HG02759 (cell line): ENCODE results near the gene SHISA7.
"Not testable (repeated sequence)": the region's sequence is repeated elsewhere in the genome, so short reads cannot be mapped to it uniquely, and the experiment has no call there.

Experiments used
- ATAC-seq: cut with Tn5 transposase; IDR thresholded peaks from one replicate; pipeline ENCODE4 v1.9.1; 2021; ENCODE audit warnings: mild to moderate bottlenecking, moderate library complexity; ENCODE audit not compliant: unreplicated experiment

The SHISA7 gene

GRCh38 chr19:55448175-55448490 lies 5.0 kb upstream of the SHISA7 start:
- not testable (repeated sequence) for ATAC-seq

DNA sequence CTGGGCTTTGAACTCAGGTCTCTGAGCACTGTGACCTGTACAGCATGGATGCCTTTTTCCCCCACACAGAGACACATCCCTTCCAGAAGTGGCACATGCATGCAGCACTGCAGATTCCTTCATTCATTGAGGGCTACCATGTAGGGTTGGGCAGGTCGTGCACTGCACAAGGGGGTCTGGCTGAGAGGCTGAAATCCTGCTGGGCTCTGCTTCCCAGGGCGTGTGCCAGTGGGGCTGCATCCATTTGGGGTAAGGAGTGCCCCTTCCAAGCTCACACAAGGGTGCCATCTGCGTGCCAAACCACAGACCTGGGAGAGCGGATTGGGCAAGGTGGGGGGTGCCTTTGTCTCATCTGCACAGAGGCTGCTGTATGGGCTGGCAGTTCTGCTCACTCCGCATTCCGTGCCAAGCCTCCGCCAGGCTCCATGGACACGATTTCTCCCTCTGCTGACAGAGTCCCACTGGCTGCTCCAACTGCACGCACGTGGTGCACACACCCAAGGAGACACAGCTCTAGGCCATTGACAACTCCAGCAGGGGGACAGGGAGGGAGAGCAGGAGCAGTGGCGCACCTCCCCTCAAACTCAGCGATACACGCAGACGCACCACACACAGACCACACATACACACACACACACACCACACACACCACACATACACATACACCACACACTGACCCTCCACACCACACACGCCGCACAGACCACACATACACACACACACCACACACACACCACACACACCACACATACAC lies 4.5 kb upstream of the SHISA7 start:
- no peak for ATAC-seq

DNA sequence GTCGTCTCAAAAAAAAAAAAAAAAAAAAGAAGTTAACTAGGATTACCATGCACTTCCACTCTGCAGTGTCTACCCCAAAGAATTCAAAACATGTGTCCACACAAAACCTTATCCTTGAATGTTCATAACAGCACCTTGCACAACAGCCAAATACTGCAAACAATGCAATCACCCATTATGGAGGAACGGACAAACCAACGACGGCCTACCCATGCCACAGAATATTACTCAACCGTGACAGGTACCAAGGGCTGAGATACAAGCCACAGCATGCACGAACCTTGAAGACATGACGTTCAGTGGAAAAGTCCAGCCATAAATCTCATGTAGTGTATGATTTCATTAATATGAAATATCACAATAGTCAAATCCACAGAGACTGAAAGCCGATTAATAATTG lies 3.0 kb upstream of the SHISA7 start:
- ATAC-seq = no peak

DNA sequence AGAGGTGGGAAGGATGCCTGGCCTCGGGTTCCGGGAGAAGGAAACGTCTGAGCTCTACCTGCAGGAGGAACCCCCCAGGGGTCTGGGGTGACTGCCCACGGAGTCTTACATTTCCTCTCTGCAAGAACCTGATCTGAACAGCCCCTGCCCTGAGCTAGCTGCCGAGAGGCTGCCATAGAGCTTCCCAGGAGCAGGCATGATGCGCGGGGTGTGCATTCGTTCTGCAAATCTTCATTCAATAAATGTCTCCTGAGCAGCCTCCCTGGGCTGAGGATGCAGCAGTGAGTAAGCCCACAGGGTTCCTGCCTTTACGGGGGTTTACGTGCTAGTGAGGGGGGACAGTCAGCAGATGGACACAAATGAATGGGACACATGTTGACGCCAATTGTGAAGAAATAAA lies 1.5 kb upstream of the SHISA7 start:
- ATAC-seq = no peak

GRCh38 chr19:55443824-55444480 lies 852 bp upstream of the SHISA7 start:
- no peak for ATAC-seq

DNA sequence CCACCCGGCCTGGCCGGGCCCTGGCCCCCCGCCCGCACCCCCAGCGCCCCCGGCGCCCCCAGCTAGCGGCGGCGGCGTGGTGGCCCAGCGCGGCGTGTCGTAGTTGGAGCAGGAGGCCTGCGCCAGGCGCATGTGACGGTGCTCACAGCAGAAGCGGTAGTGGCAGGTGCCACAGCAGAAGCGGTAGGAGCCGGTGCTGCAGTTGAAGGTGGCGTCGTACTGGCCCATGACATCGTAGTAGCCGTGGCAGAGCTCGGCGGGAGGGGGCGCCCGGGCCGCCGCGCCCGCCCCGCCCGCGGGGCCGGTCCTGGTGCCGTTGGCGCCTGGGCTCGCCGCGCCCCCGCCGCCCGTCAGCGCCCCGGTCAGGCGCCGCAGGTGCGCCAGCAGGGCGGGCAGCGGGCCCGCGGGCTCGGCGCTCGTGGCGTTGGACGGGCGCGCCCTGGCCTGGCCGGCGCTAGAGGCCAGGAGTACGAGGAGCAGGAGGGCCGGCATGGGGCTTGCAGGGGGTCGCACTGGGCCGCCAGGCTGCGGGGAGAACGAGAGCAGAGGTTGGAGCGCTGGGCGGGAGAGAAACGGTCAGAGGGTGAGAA lies 633 bp downstream of the SHISA7 start:
- ATAC-seq = no peak

DNA sequence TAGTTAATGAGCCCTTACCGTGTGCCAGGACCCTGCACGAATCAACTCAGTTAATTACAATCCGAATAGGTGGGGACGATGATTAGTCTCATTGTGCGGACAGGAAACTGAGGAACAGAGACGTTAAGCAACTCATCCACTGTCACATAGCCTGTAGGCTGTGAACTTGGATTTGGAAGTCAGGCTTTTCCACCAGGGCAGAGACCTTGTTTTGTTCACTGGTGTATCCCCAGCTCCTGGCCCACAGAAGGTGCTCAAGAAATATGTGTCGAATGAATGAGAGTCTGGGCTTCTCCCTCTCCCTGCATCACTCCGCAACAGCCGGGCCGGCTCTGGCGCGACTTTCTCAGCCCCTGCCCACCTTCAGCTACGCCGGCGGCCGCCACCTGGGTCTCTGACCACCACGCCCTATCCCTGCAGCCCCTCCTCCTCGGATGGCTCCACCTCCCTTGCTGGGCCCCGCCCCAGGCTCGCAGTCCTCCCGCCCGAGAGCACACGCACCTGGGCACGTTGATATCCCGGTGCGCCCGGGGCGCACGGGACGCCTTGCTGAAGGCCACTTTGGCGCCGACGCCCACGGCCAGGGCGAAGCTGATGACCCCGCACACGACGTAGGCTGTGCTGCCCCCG lies 1.3 kb downstream of the SHISA7 start:
- ATAC-seq = no peak

- ATAC-seq = no peak
Observed at GRCh38 chr19:55441319-55441691, 1.8 kb downstream of the SHISA7 start.

DNA sequence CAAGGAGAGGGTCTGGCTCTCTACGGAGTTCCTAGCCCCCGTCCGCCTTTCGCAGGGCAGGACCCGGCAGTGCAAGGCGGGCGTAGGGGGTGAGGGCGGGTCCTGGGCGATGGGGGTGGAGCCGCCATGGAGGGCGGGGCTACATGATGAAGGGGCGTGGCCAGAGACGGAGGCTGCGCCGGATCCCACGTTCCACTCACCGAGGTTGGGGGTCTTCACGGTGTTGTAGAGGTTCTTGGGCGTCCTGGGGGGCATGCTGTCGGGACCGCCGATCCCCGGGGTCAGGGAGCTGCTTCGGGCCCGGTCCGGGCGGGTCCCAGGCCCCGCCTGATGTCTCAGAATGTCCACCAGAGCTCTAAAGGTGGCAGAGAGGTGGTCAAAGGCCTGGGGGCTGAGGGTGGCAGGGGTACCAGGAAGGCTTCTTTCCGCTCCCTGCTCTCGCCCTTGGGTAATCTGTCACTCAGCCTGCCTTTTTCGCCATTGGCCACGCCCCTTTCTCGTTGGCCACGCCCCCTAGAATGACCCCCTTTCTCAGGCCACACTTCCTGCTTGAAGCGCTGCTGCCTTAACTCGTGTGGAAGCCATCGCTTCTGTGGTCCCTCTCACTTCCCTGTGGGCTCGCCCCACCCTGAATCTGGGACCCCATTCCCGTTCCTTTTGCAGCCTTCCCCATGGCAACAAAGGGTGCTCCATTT lies 2.5 kb downstream of the SHISA7 start:
- ATAC-seq = no peak

GRCh38 chr19:55439052-55439451 lies 4.0 kb downstream of the SHISA7 start:
- ATAC-seq = no peak

DNA sequence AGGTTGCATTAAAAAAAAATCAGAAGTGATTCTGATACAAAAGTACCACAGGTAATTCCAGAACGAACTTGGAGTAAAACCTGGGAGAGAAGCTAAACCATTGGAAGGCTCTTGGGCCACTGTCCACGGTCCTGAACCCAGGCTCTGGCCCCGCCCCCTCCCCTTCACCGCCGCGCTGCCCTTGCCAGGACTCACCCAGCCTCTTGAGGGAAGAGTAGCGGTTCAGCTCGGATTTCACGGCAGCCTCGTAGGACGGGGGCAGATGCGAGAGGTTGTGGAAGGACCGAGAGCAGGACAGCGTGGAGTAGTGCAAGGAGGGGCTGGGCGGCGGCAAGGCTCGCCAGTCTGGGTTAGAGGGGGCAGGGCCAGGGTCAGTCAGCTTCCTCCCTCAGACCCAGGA lies 5.7 kb downstream of the SHISA7 start:
- no peak for ATAC-seq

DNA sequence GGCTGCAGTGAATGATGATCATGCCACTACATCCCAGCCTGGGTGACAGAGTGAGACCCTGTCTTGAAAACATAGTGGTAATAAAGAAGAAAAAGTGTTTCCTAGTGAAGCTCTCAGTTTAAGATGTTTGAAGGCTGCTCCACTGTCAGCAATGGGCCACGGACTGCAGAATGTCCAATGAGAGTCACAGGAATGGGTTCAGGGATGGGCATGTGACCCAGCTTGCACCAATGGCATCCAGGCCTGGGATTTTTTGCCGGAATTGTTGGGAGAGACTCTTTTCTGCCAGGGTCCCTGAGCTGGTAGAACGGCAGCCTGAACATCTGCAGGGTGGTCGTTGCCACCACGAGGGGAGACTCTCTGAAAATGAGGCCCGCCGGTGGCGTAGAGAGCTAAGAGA lies 6.3 kb downstream of the SHISA7 start:
- no peak for ATAC-seq

- no peak for ATAC-seq
Observed at GRCh38 chr19:55435020-55435419, 8.1 kb downstream of the SHISA7 start.

- ATAC-seq = no peak
Observed at GRCh38 chr19:55434356-55434919, 8.7 kb downstream of the SHISA7 start.

DNA sequence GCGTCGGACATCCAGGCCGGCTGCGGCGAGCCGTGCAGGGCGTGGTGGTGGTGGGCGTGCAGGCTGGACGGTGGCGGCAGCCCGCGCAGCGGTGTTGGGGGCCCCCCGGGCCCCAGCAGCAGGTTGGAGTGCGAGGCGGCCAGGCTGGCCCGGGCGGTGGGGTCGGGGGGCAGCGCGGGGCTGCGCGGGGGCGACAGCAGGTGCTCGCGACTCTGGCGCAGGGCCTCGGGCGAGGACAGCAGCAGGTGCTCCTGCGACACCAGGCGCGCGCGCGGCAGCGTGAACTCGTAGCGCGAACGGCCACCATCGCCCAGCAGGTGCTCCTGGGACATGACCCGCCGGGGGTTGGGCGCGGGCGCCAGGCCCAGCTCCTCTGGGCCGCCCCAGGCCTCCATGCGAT lies 9.8 kb downstream of the SHISA7 start:
- ATAC-seq = no peak

DNA sequence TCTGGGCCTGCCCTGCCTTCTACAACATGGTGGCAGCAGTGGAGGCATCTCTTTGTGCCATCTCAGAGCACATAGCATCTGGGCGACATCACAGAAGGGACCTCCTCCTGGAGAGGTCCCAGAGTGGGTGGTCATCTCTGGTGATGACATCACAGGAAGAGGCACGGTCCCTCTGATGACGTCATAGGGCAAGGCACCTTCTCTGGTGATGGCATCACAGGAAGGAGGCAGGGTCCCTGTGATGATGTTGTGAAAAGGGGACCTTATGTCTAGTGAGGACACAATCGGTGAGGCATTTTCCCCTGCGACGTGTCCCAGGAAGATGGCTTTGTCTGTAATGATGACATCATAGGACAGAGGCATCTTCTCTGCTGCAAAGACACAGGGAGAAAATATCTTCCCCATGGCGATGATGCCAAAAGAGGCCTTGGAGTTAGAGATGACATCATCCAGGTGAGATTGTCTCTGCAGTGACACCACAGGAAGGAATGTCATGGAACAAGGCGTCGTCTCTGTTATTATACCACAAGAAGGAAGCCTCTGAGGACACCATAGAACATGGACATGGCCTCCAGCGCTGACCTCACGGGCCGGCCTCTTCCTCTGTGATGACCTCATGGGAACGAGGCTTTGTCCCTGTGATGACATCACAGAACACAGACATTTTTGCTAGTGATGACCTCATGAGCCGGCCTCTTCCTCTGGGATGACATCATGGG lies 10.7 kb downstream of the SHISA7 start:
- ATAC-seq = no peak

DNA sequence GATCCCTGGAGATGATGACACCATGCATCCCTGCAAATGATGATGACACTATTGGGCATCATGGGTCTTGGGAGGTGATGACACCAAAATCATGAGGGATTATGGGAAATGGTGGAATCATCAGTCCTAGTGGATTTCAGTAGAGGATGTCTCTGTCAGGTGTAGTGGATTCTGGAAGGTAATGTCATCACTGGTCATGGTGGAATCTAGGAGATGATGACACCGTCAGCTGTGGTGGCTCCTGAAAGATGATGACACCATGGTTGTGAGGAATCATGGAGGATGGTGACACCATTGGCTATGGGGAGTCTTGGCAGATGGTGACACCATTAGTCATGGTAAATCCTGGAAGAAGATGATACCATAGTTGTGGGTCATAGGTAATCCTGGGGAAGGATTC lies 11.9 kb downstream of the SHISA7 start:
- ATAC-seq = no peak

GRCh38 chr19:55426042-55426441 lies 17.1 kb downstream of the SHISA7 start:
- no peak for ATAC-seq

GRCh38 chr19:55424518-55424917 lies 18.6 kb downstream of the SHISA7 start:
- ATAC-seq = no peak

GRCh38 chr19:55423225-55424005 lies 19.7 kb downstream of the SHISA7 start:
- ATAC-seq = no peak
